ENCODE measurements around the gene SLC1A2. TPM values are rescaled to one million over a fixed set of nuclear protein-coding genes. Genes with fewer than 3 reads are reported as not detected.

Gene SLC1A2
- total and polyA plus RNA-seq, 2 donors (not counting 3 experiments of a cell fraction or from before 2014, with no cell fraction given) = not detected

DNA sequence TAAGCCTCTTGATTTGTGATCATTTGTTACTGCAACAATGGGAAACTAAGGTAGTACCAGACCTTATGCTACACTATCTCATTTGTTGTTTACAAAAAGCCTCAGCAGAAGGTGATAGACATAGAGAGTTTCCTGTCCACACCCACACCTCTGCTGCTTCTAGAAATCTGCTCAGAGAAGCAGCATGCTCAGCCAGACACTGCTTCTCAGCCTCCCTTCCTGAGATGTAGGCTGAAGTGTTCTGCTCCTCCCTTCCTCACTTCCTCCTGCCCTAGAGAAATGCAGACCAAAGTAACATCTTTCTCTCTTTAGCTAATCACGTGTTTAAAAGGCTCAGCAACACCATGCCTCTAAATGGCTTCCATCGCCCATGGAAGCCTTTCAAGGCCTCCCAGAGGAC lies 88.4 kb downstream of the SLC1A2 start:
- Histone ChIP-seq H3K9ac (replicated peaks; ENCODE audit: extremely low read depth, insufficient read depth, low read length) (no peak overlapping the region), H3K79me2 (ENCODE audit: control insufficient read depth, insufficient read depth, low read length) (no peaks in the 10 kb centered on the region), H3K4me2 (ENCODE audit: insufficient read depth, low read length) (no peak overlapping the region), H3K27ac (ENCODE audit: insufficient read depth, low read depth, low read length) (no peak overlapping the region), H3K4me1 (ENCODE audit: control insufficient read depth, extremely low read depth, insufficient read depth, low read length) (no peaks in the 10 kb centered on the region), H2AFZ (ENCODE audit: low read depth, low read length) (no peak overlapping the region), H3K4me3 (replicated peaks in 1 of 3; ENCODE audit: insufficient read depth in 1 of 3, low read depth in 1 of 3, low read length in 3 of 3) (no peak overlapping the region), H3K9me3 (replicated peaks; ENCODE audit: control insufficient read depth, insufficient read depth, low read length) (no peaks in the 10 kb centered on the region), H4K20me1 (replicated peaks; ENCODE audit: control insufficient read depth, extremely low read depth, insufficient read depth, low read length) (no peaks in the 10 kb centered on the region), H3K9me1 (replicated peaks; ENCODE audit: control insufficient read depth, extremely low read depth, insufficient read depth, low read length) (no peaks in the 10 kb centered on the region), H3K27me3 (ENCODE audit: control insufficient read depth in 2 of 2, insufficient read depth in 2 of 2, low read length in 2 of 2) (peaks cover 3 to 5% of the 10 kb centered on the region in 2 experiments), H3K36me3 (ENCODE audit: control insufficient read depth in 2 of 2, extremely low read depth in 1 of 2, insufficient read depth in 2 of 2, low read length in 2 of 2) (no peaks in the 10 kb centered on the region)
- ChIA-PET POLR2A (no interaction called here), CTCF (interaction anchor here (1.8 kb wide), 1 partner anchor 11 kb away, joined by 4 read pairs; no protein-coding TSS in a partner anchor)
- TF ChIP-seq FOS (IDR thresholded peaks at IDR 0.05; ENCODE audit: borderline replicate concordance, insufficient read depth, low read length) (no peak), JUN (IDR thresholded peaks at IDR 0.05; ENCODE audit: borderline replicate concordance, insufficient read depth, insufficient read length, low read depth) (no peak), EZH2 (IDR thresholded peaks at IDR 0.05; ENCODE audit: borderline replicate concordance, low read depth, low read length, severe bottlenecking) (no peak), GATA2 (IDR thresholded peaks at IDR 0.05; ENCODE audit: insufficient read depth, insufficient read length, low read depth, low read length) (no peak), POLR2A (IDR thresholded peaks at IDR 0.05; ENCODE audit: low read depth, low read length) (no peak), MYC (IDR thresholded peaks at IDR 0.05; ENCODE audit: low read depth, low read length) (no peak), POLR2AphosphoS5 (IDR thresholded peaks at IDR 0.05; ENCODE audit: insufficient read depth, low read depth, low read length) (no peak)
- TF ChIP-seq, protein P1, sequence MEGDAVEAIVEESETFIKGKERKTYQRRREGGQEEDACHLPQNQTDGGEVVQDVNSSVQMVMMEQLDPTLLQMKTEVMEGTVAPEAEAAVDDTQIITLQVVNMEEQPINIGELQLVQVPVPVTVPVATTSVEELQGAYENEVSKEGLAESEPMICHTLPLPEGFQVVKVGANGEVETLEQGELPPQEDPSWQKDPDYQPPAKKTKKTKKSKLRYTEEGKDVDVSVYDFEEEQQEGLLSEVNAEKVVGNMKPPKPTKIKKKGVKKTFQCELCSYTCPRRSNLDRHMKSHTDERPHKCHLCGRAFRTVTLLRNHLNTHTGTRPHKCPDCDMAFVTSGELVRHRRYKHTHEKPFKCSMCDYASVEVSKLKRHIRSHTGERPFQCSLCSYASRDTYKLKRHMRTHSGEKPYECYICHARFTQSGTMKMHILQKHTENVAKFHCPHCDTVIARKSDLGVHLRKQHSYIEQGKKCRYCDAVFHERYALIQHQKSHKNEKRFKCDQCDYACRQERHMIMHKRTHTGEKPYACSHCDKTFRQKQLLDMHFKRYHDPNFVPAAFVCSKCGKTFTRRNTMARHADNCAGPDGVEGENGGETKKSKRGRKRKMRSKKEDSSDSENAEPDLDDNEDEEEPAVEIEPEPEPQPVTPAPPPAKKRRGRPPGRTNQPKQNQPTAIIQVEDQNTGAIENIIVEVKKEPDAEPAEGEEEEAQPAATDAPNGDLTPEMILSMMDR (IDR thresholded peaks at IDR 0.05; ENCODE audit: extremely low read depth in 1 of 2, insufficient read depth in 1 of 2, low read depth in 1 of 2, low read length in 2 of 2) = no peak
- TF ChIP-seq, protein P2, sequence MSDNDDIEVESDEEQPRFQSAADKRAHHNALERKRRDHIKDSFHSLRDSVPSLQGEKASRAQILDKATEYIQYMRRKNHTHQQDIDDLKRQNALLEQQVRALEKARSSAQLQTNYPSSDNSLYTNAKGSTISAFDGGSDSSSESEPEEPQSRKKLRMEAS (IDR thresholded peaks at IDR 0.05; ENCODE audit: insufficient read depth, insufficient read length) = no peak
- DNase-seq (ENCODE audit: low read depth, low spot score) (no peak), FAIRE-seq (no peak)
- dilution Hi-C loops (cut with MboI; ENCODE audit: extremely low pct_ligation_motif_present, low sequenced_read_pairs) (no loop called here), intact Hi-C loops (cut with micrococcal nuclease) (no loop called here)
- no TSS peak for BruUV-seq (replicated peaks)

Data from endothelial cell of umbilical vein (primary cell).